ENCODE data around the gene UBE2K. TPM values are rescaled to one million over a fixed set of nuclear protein-coding genes. Genes with fewer than 3 reads are reported as not detected.

The UBE2K gene
- total and polyA plus RNA-seq, 2 of the 13 experiments (the other 11 are each of a cell fraction or from before 2014, with no cell fraction given): 36.2 to 81.0 TPM

GRCh38 chr4:39649639-39650265 lies 48.2 kb upstream of the UBE2K start (continued):
- 0 out of 2 replicates have a peak, but pooled peaks have one; percentile 24 for TF ChIP-seq MAX (IDR thresholded peaks at IDR 0.05)
- TF ChIP-seq ZNF441 (CRISPR knock-in tag; IDR thresholded peaks at IDR 0.05; ENCODE audit: borderline replicate concordance): 0 out of 2 replicates have a peak, but pooled peaks have one; percentile 51
- peak; percentile 57; the same call in 1 of the 2 replicates for TF ChIP-seq HOMEZ (CRISPR knock-in tag; IDR thresholded peaks at IDR 0.05; ENCODE audit: low read depth)
- TF ChIP-seq ZBTB46 (CRISPR knock-in tag; IDR thresholded peaks at IDR 0.05; ENCODE audit: borderline replicate concordance): no peak
- TF ChIP-seq ZNF841 (CRISPR knock-in tag; IDR thresholded peaks at IDR 0.05; ENCODE audit: borderline replicate concordance): no peak
- TF ChIP-seq HDAC1 (CRISPR knock-in tag; IDR thresholded peaks at IDR 0.05): 0 out of 2 replicates have a peak, but pooled peaks have one; percentile 31
- no peak for TF ChIP-seq RFXAP (CRISPR knock-in tag; IDR thresholded peaks at IDR 0.05; ENCODE audit: borderline replicate concordance)
- TF ChIP-seq NCOA2 (CRISPR knock-in tag; IDR thresholded peaks at IDR 0.05): peak; percentile 47; the same call in 1 of the 2 replicates
- no peak for TF ChIP-seq DZIP1 (CRISPR knock-in tag; IDR thresholded peaks at IDR 0.05)
- TF ChIP-seq RNF219 (CRISPR knock-in tag; IDR thresholded peaks at IDR 0.05): no peak
- TF ChIP-seq BCL6 (CRISPR knock-in tag; IDR thresholded peaks at IDR 0.05): 0 out of 2 replicates have a peak, but pooled peaks have one; percentile 16
- no peak for TF ChIP-seq GABPB1 (CRISPR knock-in tag; IDR thresholded peaks at IDR 0.05)
- no peak for TF ChIP-seq SRF (IDR thresholded peaks at IDR 0.05; ENCODE audit: low read depth, low read length)
- TF ChIP-seq HNF4G (IDR thresholded peaks at IDR 0.05; ENCODE audit: borderline replicate concordance, low read depth, low read length): peak; percentile 97
- peak; percentile 40; the same call in 1 of the 2 replicates for TF ChIP-seq HNF4G (CRISPR knock-in tag; IDR thresholded peaks at IDR 0.05; ENCODE audit: borderline replicate concordance, low read depth)

Data from HepG2 (cell line).